HG03108 (cell line): ENCODE measurements around the gene SLC25A40.
"Not testable (repeated sequence)": the region's sequence is repeated elsewhere in the genome, so short reads cannot be mapped to it uniquely, and the experiment has no call there.

ENCODE experiments used
- ATAC-seq: cut with Tn5 transposase; IDR thresholded peaks from one replicate; pipeline ENCODE4 v1.9.1; 2021; ENCODE audit warnings: moderate library complexity; ENCODE audit not compliant: unreplicated experiment

SLC25A40 gene

GRCh38 chr7:87876040-87876868 is at the start of gene SLC25A40, which contains the start of gene DBF4:
Gene SLC25A40, minus strand, starts transcription at chr7:87876360. Its CDS starts 17,633 bp downstream, at chr7:87858727.
Gene DBF4, plus strand, starts transcription at chr7:87876493. Its CDS starts 240 bp downstream, at chr7:87876733.
- peak; percentile 89 for ATAC-seq

GRCh38 chr7:87922759-87923395 is 46.7 kb upstream of the SLC25A40 start:
- not testable (repeated sequence) for ATAC-seq

- ATAC-seq: no peak
These were observed 44.4 kb upstream of the SLC25A40 start for GRCh38 chr7:87920578-87920977.

- no peak for ATAC-seq
These were observed 43.7 kb upstream of the SLC25A40 start for GRCh38 chr7:87919875-87920274.

- ATAC-seq: no peak
These were observed 42.6 kb upstream of the SLC25A40 start for GRCh38 chr7:87918740-87919139.

- no peak for ATAC-seq
These were observed 36.0 kb upstream of the SLC25A40 start for GRCh38 chr7:87912121-87912520.

- ATAC-seq: not testable (repeated sequence)
These were observed 32.7 kb upstream of the SLC25A40 start for GRCh38 chr7:87908814-87909213.

- ATAC-seq: not testable (repeated sequence)
These were observed 31.2 kb upstream of the SLC25A40 start for GRCh38 chr7:87907136-87907906.

GRCh38 chr7:87899255-87899654 is 23.1 kb upstream of the SLC25A40 start:
- no peak for ATAC-seq

- ATAC-seq: no peak
These were observed 19.2 kb upstream of the SLC25A40 start for GRCh38 chr7:87895363-87895762.

- ATAC-seq: no peak
These were observed 10.7 kb upstream of the SLC25A40 start for GRCh38 chr7:87886875-87887274.

GRCh38 chr7:87885018-87885417 is 8.9 kb upstream of the SLC25A40 start:
- no peak for ATAC-seq

- ATAC-seq: no peak
These were observed 6.2 kb upstream of the SLC25A40 start for GRCh38 chr7:87882151-87882937.

GRCh38 chr7:87878208-87878735 is 2.1 kb upstream of the SLC25A40 start:
- no peak for ATAC-seq

- no peak for ATAC-seq
These were observed 1.3 kb upstream of the SLC25A40 start for GRCh38 chr7:87877366-87878040.

- no peak for ATAC-seq
These were observed 692 bp upstream of the SLC25A40 start for GRCh38 chr7:87876869-87877234.

GRCh38 chr7:87875151-87876039 is 765 bp downstream of the SLC25A40 start:
- peak; percentile 7 for ATAC-seq

- ATAC-seq: no peak
These were observed 2.1 kb downstream of the SLC25A40 start for GRCh38 chr7:87874066-87874465.

- not testable (repeated sequence) for ATAC-seq
These were observed 2.8 kb downstream of the SLC25A40 start for GRCh38 chr7:87873328-87873727.
